Stimulated activated memory B cell treated with anti-CD40 and anti-IgM and Interleukin-4, amounts not matched to agents 10 μg/mL and 1 μg/mL and 100 μg/mL, for 72 hours (primary cell): ENCODE measurements around the gene GAREM2.
"Not testable (repeated sequence)": the region's sequence is repeated elsewhere in the genome, so short reads cannot be mapped to it uniquely, and the experiment has no call there.

Experiments used
- ATAC-seq: fragments of 150-1000 bp; cut with Tn5 transposase; 2 replicates; pipeline ENCODE4 v1.10.0; 2021
- H3K27ac Mint-ChIP-seq: one replicate; pipeline ENCODE4 v1.8.0; 2022; ENCODE audit warnings: mild to moderate bottlenecking, mixed read lengths
- H3K27me3 Mint-ChIP-seq: one replicate; pipeline ENCODE4 v1.8.0; 2022; ENCODE audit warnings: mixed read lengths
- H3K36me3 Mint-ChIP-seq: one replicate; pipeline ENCODE4 v1.8.0; 2022; ENCODE audit warnings: mixed read lengths
- H3K4me1 Mint-ChIP-seq: one replicate; pipeline ENCODE4 v1.8.0; 2022; ENCODE audit warnings: mixed read lengths
- H3K4me3 Mint-ChIP-seq: one replicate; pipeline ENCODE4 v1.8.0; 2022; ENCODE audit warnings: mild to moderate bottlenecking, moderate library complexity, mixed read lengths
- H3K9me3 Mint-ChIP-seq: one replicate; pipeline ENCODE4 v1.8.0; 2022; ENCODE audit warnings: mixed read lengths

The GAREM2 gene

GRCh38 chr2:26164231-26164630 is 8.7 kb upstream of the GAREM2 start:
- Mint-ChIP-seq H3K27ac (no peak overlapping the region), H3K27me3 (no peaks in the 10 kb centered on the region)

GRCh38 chr2:26164641-26165211 is 8.2 kb upstream of the GAREM2 start:
- H3K4me1 Mint-ChIP-seq, result no peaks in the 10 kb centered on the region
- H3K27ac Mint-ChIP-seq, result no peak overlapping the region
- peaks cover 2% of the 10 kb centered on the region for H3K9me3 Mint-ChIP-seq
- H3K36me3 Mint-ChIP-seq, result no peaks in the 10 kb centered on the region
- no peak overlapping the region for H3K4me3 Mint-ChIP-seq
- H3K27me3 Mint-ChIP-seq, result peaks cover 4% of the 10 kb centered on the region
- ATAC-seq, result no peak

More at GRCh38 chr2:26164231-26164630, 8.7 kb upstream of the GAREM2 start:
- no peaks in the 10 kb centered on the region for H3K36me3 Mint-ChIP-seq
- no peak overlapping the region for H3K4me3 Mint-ChIP-seq
- no peak for ATAC-seq
- H3K4me1 Mint-ChIP-seq, result no peaks in the 10 kb centered on the region
- peaks cover 2% of the 10 kb centered on the region for H3K9me3 Mint-ChIP-seq

GRCh38 chr2:26165403-26165802 is 7.5 kb upstream of the GAREM2 start:
- peaks cover under 1% of the 10 kb centered on the region for H3K9me3 Mint-ChIP-seq
- no peaks in the 10 kb centered on the region for H3K4me1 Mint-ChIP-seq
- peaks cover 8% of the 10 kb centered on the region for H3K27me3 Mint-ChIP-seq
- ATAC-seq, result no peak
- no peaks in the 10 kb centered on the region for H3K36me3 Mint-ChIP-seq
- H3K27ac Mint-ChIP-seq, result no peak overlapping the region
- H3K4me3 Mint-ChIP-seq, result no peak overlapping the region

- not testable (repeated sequence) for ATAC-seq, H3K27ac Mint-ChIP-seq, H3K9me3 Mint-ChIP-seq, H3K4me3 Mint-ChIP-seq, H3K4me1 Mint-ChIP-seq, H3K36me3 Mint-ChIP-seq
- H3K27me3 Mint-ChIP-seq, result peaks cover 18% of the 10 kb centered on the region
These were observed 6.3 kb upstream of the GAREM2 start for GRCh38 chr2:26166541-26166940.

- Mint-ChIP-seq H3K9me3 (no peaks in the 10 kb centered on the region), H3K4me3 (no peak overlapping the region), H3K27me3 (peaks cover 35% of the 10 kb centered on the region), H3K27ac (no peak overlapping the region), H3K4me1 (peaks cover 12% of the 10 kb centered on the region), H3K36me3 (no peaks in the 10 kb centered on the region)
- no peak for ATAC-seq
These were observed 4.1 kb upstream of the GAREM2 start for GRCh38 chr2:26168785-26169184.

- Mint-ChIP-seq H3K27ac (no peak overlapping the region), H3K36me3 (no peaks in the 10 kb centered on the region), H3K27me3 (peaks cover 40% of the 10 kb centered on the region), H3K4me3 (no peak overlapping the region), H3K9me3 (no peaks in the 10 kb centered on the region), H3K4me1 (peaks cover 12% of the 10 kb centered on the region)
- ATAC-seq, result no peak
These were observed 3.7 kb upstream of the GAREM2 start for GRCh38 chr2:26169226-26169625.

GRCh38 chr2:26169681-26170414 is 3.0 kb upstream of the GAREM2 start:
- H3K27me3 Mint-ChIP-seq, result peaks cover 46% of the 10 kb centered on the region
- no peak overlapping the region for H3K27ac Mint-ChIP-seq
- H3K36me3 Mint-ChIP-seq, result no peaks in the 10 kb centered on the region
- ATAC-seq, result no peak
- no peak overlapping the region for H3K4me3 Mint-ChIP-seq
- no peaks in the 10 kb centered on the region for H3K9me3 Mint-ChIP-seq
- H3K4me1 Mint-ChIP-seq, result peaks cover 12% of the 10 kb centered on the region

GRCh38 chr2:26170795-26171194 is 2.1 kb upstream of the GAREM2 start:
- no peaks in the 10 kb centered on the region for H3K36me3 Mint-ChIP-seq
- no peak overlapping the region for H3K4me3 Mint-ChIP-seq
- H3K27ac Mint-ChIP-seq, result no peak overlapping the region
- H3K27me3 Mint-ChIP-seq, result peaks cover 55% of the 10 kb centered on the region
- H3K9me3 Mint-ChIP-seq, result no peaks in the 10 kb centered on the region
- H3K4me1 Mint-ChIP-seq, result peaks cover 12% of the 10 kb centered on the region
- no peak for ATAC-seq

GRCh38 chr2:26172189-26172870 is 558 bp upstream of the GAREM2 start:
- no peak overlapping the region for H3K27ac Mint-ChIP-seq
- no peaks in the 10 kb centered on the region for H3K36me3 Mint-ChIP-seq
- peaks cover 12% of the 10 kb centered on the region for H3K4me1 Mint-ChIP-seq
- peak overlapping the region; percentile 71 for H3K4me3 Mint-ChIP-seq
- no peaks in the 10 kb centered on the region for H3K9me3 Mint-ChIP-seq
- H3K27me3 Mint-ChIP-seq, result peaks cover 64% of the 10 kb centered on the region
- ATAC-seq, result no peak

- H3K27me3 Mint-ChIP-seq, result peaks cover 64% of the 10 kb centered on the region
- H3K27ac Mint-ChIP-seq, result no peak overlapping the region
- H3K4me1 Mint-ChIP-seq, result peaks cover 18% of the 10 kb centered on the region
These were observed 1.0 kb downstream of the GAREM2 start for GRCh38 chr2:26173776-26174482.

GRCh38 chr2:26174691-26175465 is 2.0 kb downstream of the GAREM2 start:
- Mint-ChIP-seq H3K4me3 (no peak overlapping the region), H3K27me3 (peaks cover 68% of the 10 kb centered on the region), H3K27ac (no peak overlapping the region), H3K36me3 (no peaks in the 10 kb centered on the region), H3K4me1 (peaks cover 26% of the 10 kb centered on the region), H3K9me3 (no peaks in the 10 kb centered on the region)
- no peak for ATAC-seq

More at GRCh38 chr2:26173776-26174482, 1.0 kb downstream of the GAREM2 start:
- ATAC-seq, result no peak
- Mint-ChIP-seq H3K36me3 (no peaks in the 10 kb centered on the region), H3K9me3 (no peaks in the 10 kb centered on the region), H3K4me3 (peak overlapping the region; percentile 74)

GRCh38 chr2:26175466-26176278 is 2.8 kb downstream of the GAREM2 start:
- Mint-ChIP-seq H3K9me3 (no peaks in the 10 kb centered on the region), H3K27ac (no peak overlapping the region), H3K36me3 (no peaks in the 10 kb centered on the region), H3K4me1 (peaks cover 33% of the 10 kb centered on the region), H3K4me3 (no peak overlapping the region), H3K27me3 (peaks cover 71% of the 10 kb centered on the region)
- no peak for ATAC-seq

- peaks cover 33% of the 10 kb centered on the region for H3K4me1 Mint-ChIP-seq
- no peaks in the 10 kb centered on the region for H3K9me3 Mint-ChIP-seq
- no peaks in the 10 kb centered on the region for H3K36me3 Mint-ChIP-seq
- no peak overlapping the region for H3K4me3 Mint-ChIP-seq
- H3K27me3 Mint-ChIP-seq, result peaks cover 66% of the 10 kb centered on the region
- ATAC-seq, result no peak
- no peak overlapping the region for H3K27ac Mint-ChIP-seq
These were observed 3.4 kb downstream of the GAREM2 start for GRCh38 chr2:26176279-26176615.

GRCh38 chr2:26177122-26177521 is 4.2 kb downstream of the GAREM2 start:
- H3K4me3 Mint-ChIP-seq, result no peak overlapping the region
- no peaks in the 10 kb centered on the region for H3K9me3 Mint-ChIP-seq
- ATAC-seq, result no peak
- H3K27ac Mint-ChIP-seq, result no peak overlapping the region
- H3K4me1 Mint-ChIP-seq, result peaks cover 24% of the 10 kb centered on the region
- peaks cover 57% of the 10 kb centered on the region for H3K27me3 Mint-ChIP-seq
- no peaks in the 10 kb centered on the region for H3K36me3 Mint-ChIP-seq
